Measurements from ENCODE around the gene SCN9A.

- TF ChIP-seq CTCF (IDR thresholded peaks at IDR 0.05) (no peak), POLR2A (IDR thresholded peaks at IDR 0.05) (no peak), EP300 (IDR thresholded peaks at IDR 0.05) (no peak)
Observed at GRCh38 chr2:166343467-166343866, 32.3 kb downstream of the SCN9A start.
